ENCODE data around the gene CTNNBL1. TPM values are rescaled to one million over a fixed set of nuclear protein-coding genes. Genes with fewer than 3 reads are reported as not detected.
A peak's percentile ranks its signal among the peaks of the same experiment; 100 is the strongest.

Gene CTNNBL1
- total and polyA plus RNA-seq, 2 experiments from 2014 or later = 36.3 to 68.7 TPM

GRCh38 chr20:37755665-37756064 lies 61.8 kb downstream of the CTNNBL1 start:
- Mint-ChIP-seq H3K9me3 (no peaks in the 10 kb centered on the region), H3K4me3 (no peak overlapping the region), H3K4me1 (peaks cover 8% of the 10 kb centered on the region), H3K27ac (no peak overlapping the region), H3K36me3 (ENCODE audit: low read depth) (no peaks in the 10 kb centered on the region), H3K27me3 (ENCODE audit: insufficient read depth, low read depth, poor library complexity) (no peaks in the 10 kb centered on the region)
- no peak overlapping the region for H2AFZ ChIP-seq
- H3K9me2 ChIP-seq (ENCODE audit: insufficient read depth) = no peaks in the 10 kb centered on the region
- no peak overlapping the region for H3K4me3 ChIP-seq
- no peak overlapping the region for H3K4me2 ChIP-seq
- ATAC-seq (no peak), DNase-seq (ENCODE audit: low spot score) (no peak)
- H3K36me3 ChIP-seq (ENCODE audit: insufficient read depth) = 0 out of 2 replicates have a peak, but pooled peaks cover 4% of the 10 kb centered on the region
- no peaks in the 10 kb centered on the region for H3K27me3 ChIP-seq (ENCODE audit: insufficient read depth)
- H3K27ac ChIP-seq (ENCODE audit: low read depth) = no peak overlapping the region
- peaks cover 4% of the 10 kb centered on the region; the same call in 1 of the 2 replicates for H3F3A ChIP-seq (replicated peaks; ENCODE audit: low read depth)
- H4K20me1 ChIP-seq (replicated peaks; ENCODE audit: insufficient read depth) = no peaks in the 10 kb centered on the region; the same call in 1 of the 2 replicates
- TF ChIP-seq NANOG (IDR thresholded peaks at IDR 0.05; ENCODE audit: borderline replicate concordance) (no peak), CTCF (conservative IDR thresholded peaks at IDR 0.05; ENCODE audit: low read depth in 2 of 2) (peak in 1 of 2 experiments; percentile 41; a peak in 2 of 4 replicates)
- no peaks in the 10 kb centered on the region; the same call in 1 of the 2 replicates for H3K4me1 ChIP-seq (ENCODE audit: insufficient read depth)
- H3K79me2 ChIP-seq (replicated peaks; ENCODE audit: insufficient read depth) = no peaks in the 10 kb centered on the region

GRCh38 chr20:37756234-37756633 lies 62.4 kb downstream of the CTNNBL1 start:
- no peaks in the 10 kb centered on the region for H3K36me3 Mint-ChIP-seq (ENCODE audit: low read depth)
- H3K4me1 ChIP-seq (ENCODE audit: insufficient read depth) = no peaks in the 10 kb centered on the region
- H3K4me1 Mint-ChIP-seq = peaks cover 3% of the 10 kb centered on the region; the same call in 2 of the 3 replicates
- H2AFZ ChIP-seq = no peak overlapping the region
- H3K27ac Mint-ChIP-seq = no peak overlapping the region
- no peak overlapping the region for H3K4me2 ChIP-seq
- ATAC-seq (no peak), DNase-seq (ENCODE audit: low spot score) (no peak)
- H3K27me3 ChIP-seq (ENCODE audit: insufficient read depth) = no peaks in the 10 kb centered on the region
- no peaks in the 10 kb centered on the region for H3K27me3 Mint-ChIP-seq (ENCODE audit: insufficient read depth, low read depth, poor library complexity)
- no peak overlapping the region for H3K4me3 Mint-ChIP-seq
- no peaks in the 10 kb centered on the region; the same call in 1 of the 2 replicates for H4K20me1 ChIP-seq (replicated peaks; ENCODE audit: insufficient read depth)
- H3F3A ChIP-seq (replicated peaks; ENCODE audit: low read depth) = peaks cover 4% of the 10 kb centered on the region; the same call in 1 of the 2 replicates
- H3K9me2 ChIP-seq (ENCODE audit: insufficient read depth) = no peaks in the 10 kb centered on the region
- no peak overlapping the region for H3K27ac ChIP-seq (ENCODE audit: low read depth)
- no peak overlapping the region for H3K4me3 ChIP-seq
- H3K9me3 Mint-ChIP-seq = no peaks in the 10 kb centered on the region
- no peaks in the 10 kb centered on the region for H3K79me2 ChIP-seq (replicated peaks; ENCODE audit: insufficient read depth)
- 0 out of 2 replicates have a peak, but pooled peaks cover 4% of the 10 kb centered on the region for H3K36me3 ChIP-seq (ENCODE audit: insufficient read depth)
- TF ChIP-seq REST (IDR thresholded peaks at IDR 0.05; ENCODE audit: unreplicated experiment) (no peak), ZNF462 (CRISPR knock-in tag; IDR thresholded peaks at IDR 0.05) (no peak), EZH2phosphoT487 (IDR thresholded peaks at IDR 0.05; ENCODE audit: unreplicated experiment) (no peak), STAT1 (IDR thresholded peaks at IDR 0.05; ENCODE audit: unreplicated experiment) (no peak), CTCF (conservative IDR thresholded peaks at IDR 0.05; ENCODE audit: low read depth in 2 of 2) (no peak), ZNF114 (CRISPR knock-in tag; IDR thresholded peaks at IDR 0.05) (no peak)

All from GM23338 (cell line).